SK-N-SH (cell line): ENCODE results near the gene LLGL2. TPM values are rescaled to one million over a fixed set of nuclear protein-coding genes. Genes with fewer than 3 reads are reported as not detected.

ENCODE experiments used
- CTCF ChIA-PET: fragments of 300-600, 350-600 bp; formaldehyde crosslinking; extraction: SDS; loops from one replicate; lab custom pipeline; 2021; lab: Yijun Ruan, JAX
- POLR2A ChIA-PET: fragments of 350-600 bp; sonication (Branson Sonifier 250); formaldehyde crosslinking; extraction: SDS; loops from one replicate; lab custom pipeline; 2020; ENCODE audit warnings: antibody characterized with exemption, inconsistent platforms; lab: Yijun Ruan, JAX
- DNase-seq: peaks from one replicate; pipeline ENCODE4 v3.0.0; 2012
- H2AFZ ChIP-seq: fragments of 200-600 bp; sonication (generic); 2 replicates; pipeline ENCODE4 v1.8.1; 2016; ENCODE audit warnings: antibody characterized with exemption, mild to moderate bottlenecking, low read depth
- H3F3A ChIP-seq: fragments of 200-600 bp; sonication (generic); replicated peaks from 2 replicates; pipeline ENCODE3; 2016; ENCODE audit warnings: antibody characterized with exemption, mild to moderate bottlenecking; ENCODE audit not compliant: insufficient read depth
- H3K27ac ChIP-seq, 2 experiments: fragments of 200-500 bp in 1 of 2; fragments of 200-600 bp in 1 of 2; sonication (Bioruptor generic) in 1 of 2; sonication (generic), shearing (Covaris generic) in 1 of 2; 2 replicates each; pipeline versions ENCODE4 v1.5.1 to v1.6.1; 2014 to 2016; ENCODE audit warnings: low read depth in 2 of 2, inconsistent platforms in 1 of 2, low read length in 1 of 2, mild to moderate bottlenecking in 1 of 2, mixed read lengths in 1 of 2
- H3K27me3 ChIP-seq: fragments of 200-600 bp; sonication (generic), shearing (Covaris generic); 2 replicates; pipeline ENCODE4 v1.6.1; 2016; ENCODE audit warnings: mixed run types; ENCODE audit not compliant: insufficient read depth
- H3K36me3 ChIP-seq, 2 experiments: fragments of 200-500 bp in 1 of 2; fragments of 200-600 bp in 1 of 2; sonication (Bioruptor generic) in 1 of 2; sonication (generic) in 1 of 2; replicated peaks in 1 of 2; 2 replicates each; pipeline versions ENCODE3 to v1.5.1; 2014 to 2016; ENCODE audit warnings: low read length in 1 of 2, mild to moderate bottlenecking in 1 of 2; ENCODE audit not compliant: insufficient read depth in 2 of 2, control insufficient read depth in 1 of 2
- H3K4me1 ChIP-seq, 2 experiments: fragments of 200-500 bp in 1 of 2; fragments of 200-600 bp in 1 of 2; sonication (Bioruptor generic) in 1 of 2; sonication (generic), shearing (Covaris generic) in 1 of 2; 2 replicates each; pipeline versions ENCODE4 v1.5.1 to v1.6.1; 2014 to 2016; ENCODE audit warnings: low read depth in 1 of 2, low read length in 1 of 2, mixed run types in 1 of 2; ENCODE audit not compliant: insufficient read depth in 2 of 2, control insufficient read depth in 1 of 2
- H3K4me2 ChIP-seq: fragments of 200-600 bp; sonication (generic), shearing (Covaris generic); 2 replicates; pipeline ENCODE4 v1.6.1; 2017; ENCODE audit warnings: mixed run types
- H3K4me3 ChIP-seq, 2 experiments: fragments of 200-500 bp in 1 of 2; fragments of 200-600 bp in 1 of 2; sonication (Bioruptor generic) in 1 of 2; sonication (generic), shearing (Covaris generic) in 1 of 2; 2 replicates each; pipeline versions ENCODE4 v1.5.1 to v1.8.1; 2014 to 2016; ENCODE audit warnings: low read depth in 2 of 2, inconsistent platforms in 1 of 2, low read length in 1 of 2, mild to moderate bottlenecking in 1 of 2, mixed read lengths in 1 of 2, moderate library complexity in 1 of 2
- H3K79me2 ChIP-seq: fragments of 200-600 bp; sonication (generic); 2 replicates; pipeline ENCODE4 v1.8.1; 2017; ENCODE audit warnings: mild to moderate bottlenecking; ENCODE audit not compliant: insufficient read depth
- H3K9ac ChIP-seq: fragments of 200-600 bp; sonication (generic); 2 replicates; pipeline ENCODE4 v1.6.1; 2017; ENCODE audit warnings: mixed run types
- H3K9me2 ChIP-seq: fragments of 200-600 bp; sonication (generic); 2 replicates; pipeline ENCODE4 v1.6.1; 2017; ENCODE audit warnings: mixed run types
- H3K9me3 ChIP-seq: fragments of 200-600 bp; sonication (generic); 2 replicates; pipeline ENCODE4 v1.6.1; 2017; ENCODE audit warnings: mixed run types, mild to moderate bottlenecking, moderate library complexity
- H4K20me1 ChIP-seq: fragments of 200-600 bp; sonication (generic); 2 replicates; pipeline ENCODE4 v1.6.1; 2017; ENCODE audit warnings: mild to moderate bottlenecking, mixed run types; ENCODE audit not compliant: insufficient read depth
- CHD2 ChIP-seq: fragments of 150-350 bp; IDR thresholded peaks from 2 replicates; pipeline ENCODE4 v1.6.1; 2018; ENCODE audit warnings: low read length; ENCODE audit not compliant: partially characterized antibody
- CTCF ChIP-seq: fragments of 200-600 bp; sonication (generic); IDR thresholded peaks from 2 replicates; pipeline ENCODE4 v1.6.1; 2017; ENCODE audit warnings: antibody characterized with exemption, mild to moderate bottlenecking, moderate library complexity
- EP300 ChIP-seq, 2 experiments: IDR thresholded peaks; 2 replicates each; pipeline versions ENCODE4 v1.4.0 to v1.6.1; 2012; ENCODE audit warnings: borderline replicate concordance in 1 of 2, low read depth in 1 of 2, low read length in 1 of 2
- EZH2phosphoT487 ChIP-seq: fragments of 200-600 bp; sonication (generic); IDR thresholded peaks from 2 replicates; pipeline ENCODE4 v1.6.1; 2017; ENCODE audit warnings: low read depth, mixed run types, mild to moderate bottlenecking, antibody characterized with exemption, moderate library complexity, borderline replicate concordance
- FOXJ3 ChIP-seq: sonication (generic); formaldehyde crosslinking; IDR thresholded peaks from 2 replicates; pipeline ENCODE4 v1.5.1; 2020; ENCODE audit warnings: mild to moderate bottlenecking, missing genetic modification reagents
- GABPA ChIP-seq: IDR thresholded peaks from 2 replicates; pipeline ENCODE4 v1.4.0; 2012; ENCODE audit warnings: low read depth, mild to moderate bottlenecking
- GATA2 ChIP-seq: sonication (generic); formaldehyde crosslinking; IDR thresholded peaks from 2 replicates; pipeline ENCODE4 v1.5.0; 2020; ENCODE audit warnings: mild to moderate bottlenecking, missing genetic modification reagents
- JUND ChIP-seq: IDR thresholded peaks from 2 replicates; pipeline ENCODE4 v1.4.0; 2012
- PBX3 ChIP-seq: IDR thresholded peaks from 2 replicates; pipeline ENCODE4; 2012
- POLR2AphosphoS5 ChIP-seq: IDR thresholded peaks from 2 replicates; pipeline ENCODE4 v1.6.1; 2012; ENCODE audit warnings: low read depth, low read length
- RCOR1 ChIP-seq: fragments of 150-350 bp; IDR thresholded peaks from 2 replicates; pipeline ENCODE4 v1.6.1; 2017; ENCODE audit warnings: antibody characterized with exemption, low read length
- REST ChIP-seq: IDR thresholded peaks from 2 replicates; pipeline ENCODE4 v1.6.1; 2012; ENCODE audit warnings: mild to moderate bottlenecking, low read depth, low read length, moderate library complexity
- RFX5 ChIP-seq: IDR thresholded peaks from 2 replicates; pipeline ENCODE4 v1.6.1; 2012; ENCODE audit warnings: mild to moderate bottlenecking, improper control_type of control experiment, low read length
- RXRA ChIP-seq: IDR thresholded peaks from 2 replicates; pipeline ENCODE4 v1.4.0; 2012; ENCODE audit warnings: low read depth, mild to moderate bottlenecking, borderline replicate concordance
- TAF1 ChIP-seq: IDR thresholded peaks from 2 replicates; pipeline ENCODE4 v1.6.1; 2012; ENCODE audit warnings: low read depth, mild to moderate bottlenecking, low read length, moderate library complexity, borderline replicate concordance
- TCF12 ChIP-seq: IDR thresholded peaks from 2 replicates; pipeline ENCODE4 v1.4.0; 2012
- WGBS: methylation state at CpG from one replicate; pipeline ENCODE4 v1.1.6; 2017; ENCODE audit warnings: low lambda C conversion rate; 5-methylcytosine and 5-hydroxymethylcytosine counted together
- polyA plus RNA-seq, 3 experiments: library from polyadenylated mRNA; depleted of rRNA; stranded (reverse); fragments of >200 nt; gene quantifications; 2 replicates each; pipeline ENCODE4 v1.2.3, GENCODE V29; 2012
- TF ChIP-seq, protein P1 (sequence below): fragments of 150-350 bp; IDR thresholded peaks from 2 replicates; pipeline ENCODE4 v1.6.1; 2017; ENCODE audit warnings: antibody characterized with exemption, low read length, low read depth, borderline replicate concordance

LLGL2 gene
- polyA plus RNA-seq, 1 of the 3 experiments (the other 2 are of a cell fraction) = 6.7 TPM

- TF ChIP-seq, protein P1, sequence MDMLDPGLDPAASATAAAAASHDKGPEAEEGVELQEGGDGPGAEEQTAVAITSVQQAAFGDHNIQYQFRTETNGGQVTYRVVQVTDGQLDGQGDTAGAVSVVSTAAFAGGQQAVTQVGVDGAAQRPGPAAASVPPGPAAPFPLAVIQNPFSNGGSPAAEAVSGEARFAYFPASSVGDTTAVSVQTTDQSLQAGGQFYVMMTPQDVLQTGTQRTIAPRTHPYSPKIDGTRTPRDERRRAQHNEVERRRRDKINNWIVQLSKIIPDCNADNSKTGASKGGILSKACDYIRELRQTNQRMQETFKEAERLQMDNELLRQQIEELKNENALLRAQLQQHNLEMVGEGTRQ = no peak
- no peak for TF ChIP-seq JUND
- no peak for TF ChIP-seq TAF1
Observed at GRCh38 chr17:75516619-75517296, 8.7 kb upstream of the LLGL2 start (continued).

DNA sequence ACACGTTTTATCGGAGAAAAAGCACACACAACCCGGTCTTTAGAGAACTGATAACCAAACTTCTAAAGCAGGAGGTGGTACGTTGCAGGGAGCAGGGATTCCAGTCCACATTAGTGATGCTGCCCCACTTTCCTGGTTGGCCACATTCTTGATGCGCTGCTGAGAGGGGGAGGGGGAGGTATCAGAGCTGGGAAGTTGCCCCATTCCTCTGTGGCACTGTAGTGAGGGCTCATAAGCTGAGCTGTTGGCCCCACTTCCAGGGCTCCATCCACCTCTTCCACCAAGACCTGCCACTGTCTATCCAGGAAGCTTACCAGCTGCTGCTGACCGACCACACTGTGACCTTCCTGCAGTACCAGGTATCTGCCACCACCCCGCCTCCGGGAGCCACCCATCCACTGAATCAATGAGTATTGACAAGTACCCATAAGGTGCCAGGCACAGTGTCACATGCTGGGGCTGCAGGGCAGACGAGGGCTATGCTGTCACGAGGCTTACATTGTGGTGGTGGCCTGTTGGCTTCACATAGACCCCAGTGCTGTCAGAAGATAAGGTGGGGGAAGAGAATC, 8.1 kb upstream of the LLGL2 start:
- 46% methylated on average over 10 of the region's 10 CpGs for WGBS
- POLR2A ChIA-PET = interaction anchor here (0.5 to 1.6 kb wide), 4 partner anchors 61 to 981 kb away, joined by 3 to 15 read pairs (median 4); partner anchors contain the start of genes GGA3, MRPS7 and TMEM94

GRCh38 chr17:75518201-75518600, 7.3 kb upstream of the LLGL2 start:
- CTCF ChIA-PET = interaction anchor here (0.7 to 4.2 kb wide), 12 partner anchors 9 to 248 kb away, joined by 3 to 37 read pairs (median 4); partner anchors contain the start of genes MIF4GD and TMEM94
- TF ChIP-seq PBX3 (no peak), FOXJ3 (CRISPR knock-in tag) (no peak), REST (no peak), EP300 (IDR thresholded peaks at IDR 0.05; ENCODE audit: borderline replicate concordance in 1 of 2, low read depth in 1 of 2, low read length in 1 of 2) (no peak), RFX5 (no peak), POLR2AphosphoS5 (no peak), TCF12 (no peak), RXRA (no peak), EZH2phosphoT487 (no peak), RCOR1 (no peak), GATA2 (CRISPR knock-in tag) (no peak), JUND (no peak), CTCF (no peak), CHD2 (no peak)

More for the DNA sequence above, 8.1 kb upstream of the LLGL2 start:
- DNase-seq = peak; percentile 66
- peaks cover 0 to 24% of the 10 kb centered on the region in 2 experiments; a peak in 1 of 4 replicates for H3K4me1 ChIP-seq
- H3K36me3 ChIP-seq = peaks cover 10 to 16% of the 10 kb centered on the region in 2 experiments
- no peak overlapping the region for H3K27ac ChIP-seq
- peak overlapping the region; percentile 81 to 98 for H3K4me3 ChIP-seq
- no peaks in the 10 kb centered on the region for H3K9me3 ChIP-seq
- TF ChIP-seq JUND (no peak), GABPA (no peak)
- TF ChIP-seq, all 33 proteins: peak for 0
- H3K4me2 ChIP-seq = peak overlapping the region; percentile 98
- H3K79me2 ChIP-seq = peaks cover 24% of the 10 kb centered on the region; the same call in 1 of the 2 replicates
- CTCF ChIA-PET = interaction anchor here (0.7 to 4.2 kb wide), 21 partner anchors 10 to 231 kb away, joined by 3 to 37 read pairs (median 6); partner anchors contain the start of gene TMEM94
- H3K9ac ChIP-seq = peak overlapping the region; percentile 69
- no peaks in the 10 kb centered on the region for H3K9me2 ChIP-seq
- peak overlapping the region; percentile 80 for H2AFZ ChIP-seq
- H3F3A ChIP-seq = peaks cover 2% of the 10 kb centered on the region
- no peaks in the 10 kb centered on the region for H3K27me3 ChIP-seq
- H4K20me1 ChIP-seq = peaks cover 18% of the 10 kb centered on the region

More at GRCh38 chr17:75518201-75518600, 7.3 kb upstream of the LLGL2 start:
- Histone ChIP-seq H3K4me2 (no peak overlapping the region), H4K20me1 (peaks cover 14% of the 10 kb centered on the region), H3K9me3 (no peaks in the 10 kb centered on the region), H3K27ac (no peak overlapping the region), H3K4me3 (no peak overlapping the region), H3K4me1 (peaks cover 0 to 24% of the 10 kb centered on the region in 2 experiments; a peak in 1 of 4 replicates), H3K9ac (no peak overlapping the region), H2AFZ (no peak overlapping the region), H3K36me3 (peaks cover 13 to 16% of the 10 kb centered on the region in 2 experiments), H3F3A (peaks cover 7% of the 10 kb centered on the region), H3K79me2 (peaks cover 20% of the 10 kb centered on the region; the same call in 1 of the 2 replicates), H3K27me3 (no peaks in the 10 kb centered on the region), H3K9me2 (no peaks in the 10 kb centered on the region)
- POLR2A ChIA-PET = no interaction called here
- 95% methylated on average over 3 of the region's 3 CpGs for WGBS
- no peak for DNase-seq
